ENCODE results near the gene HPSE.

- TF ChIP-seq CTCF (IDR thresholded peaks at IDR 0.05), result no peak
- TF ChIP-seq ZFX (IDR thresholded peaks at IDR 0.05; ENCODE audit: borderline replicate concordance), result no peak
Measured at GRCh38 chr4:83370640-83370906, 35.9 kb upstream of the HPSE start.

Data from 22Rv1 (cell line).